Liver (tissue), 9 donors: ENCODE measurements around the gene TXNDC16. TPM values are rescaled to one million over a fixed set of nuclear protein-coding genes. Genes with fewer than 3 reads are reported as not detected.
"Not testable (repeated sequence)": the region's sequence is repeated elsewhere in the genome, so short reads cannot be mapped to it uniquely, and the experiment has no call there.

Source experiments
- DNase-seq: peaks from one replicate; pipeline ENCODE4 v3.0.0-alpha.2; 2017; ENCODE audit warnings: low spot score
- H3K27ac ChIP-seq, 2 donors: one replicate each; pipeline ENCODE4 v1.7.0; 2013; ENCODE audit warnings: inconsistent platforms in 2 of 2, low read length in 2 of 2, control low read depth in 1 of 2, low read depth in 1 of 2, mild to moderate bottlenecking in 1 of 2
- H3K27me3 ChIP-seq, 4 donors: one replicate each; pipeline versions ENCODE4 v1.6.1 to v1.7.0; 2013; ENCODE audit warnings: low read length in 3 of 4, inconsistent platforms in 1 of 4, mild to moderate bottlenecking in 1 of 4, moderate library complexity in 1 of 4; ENCODE audit not compliant: control insufficient read depth in 4 of 4, insufficient read depth in 4 of 4
- H3K36me3 ChIP-seq, 4 donors: one replicate each; pipeline versions ENCODE4 v1.6.1 to v1.7.0; 2013; ENCODE audit warnings: low read length in 3 of 4, mild to moderate bottlenecking in 3 of 4, low read depth in 1 of 4, moderate library complexity in 1 of 4; ENCODE audit not compliant: control insufficient read depth in 4 of 4, insufficient read depth in 3 of 4
- H3K4me1 ChIP-seq, 4 donors: one replicate each; pipeline versions ENCODE4 v1.6.1 to v1.7.0; 2013; ENCODE audit warnings: low read length in 3 of 4, mild to moderate bottlenecking in 3 of 4, moderate library complexity in 1 of 4; ENCODE audit not compliant: control insufficient read depth in 4 of 4, insufficient read depth in 4 of 4
- H3K4me3 ChIP-seq, 3 donors: one replicate each; pipeline versions ENCODE4 v1.6.1 to v1.7.0; 2013; ENCODE audit warnings: low read length in 3 of 3, control low read depth in 1 of 3, low read depth in 1 of 3, mild to moderate bottlenecking in 1 of 3
- H3K9ac ChIP-seq, 2 donors: one replicate each; pipeline ENCODE4 v1.7.0; 2013; ENCODE audit warnings: low read length in 2 of 2, mild to moderate bottlenecking in 2 of 2, moderate library complexity in 2 of 2, control low read depth in 1 of 2, low read depth in 1 of 2
- H3K9me3 ChIP-seq, 4 donors: one replicate each; pipeline versions ENCODE4 v1.6.1 to v1.7.0; 2013; ENCODE audit warnings: low read length in 3 of 4; ENCODE audit not compliant: control insufficient read depth in 4 of 4
- ATF3 ChIP-seq: IDR thresholded peaks from 2 replicates; pipeline ENCODE4 v1.6.1; 2016; ENCODE audit warnings: antibody characterized with exemption
- CTCF ChIP-seq: fragments of 150-350 bp; IDR thresholded peaks from 2 replicates; pipeline ENCODE4 v1.5.1; 2017; ENCODE audit warnings: improper control_type of control experiment, low read depth, low read length; ENCODE audit not compliant: missing input control
- EGR1 ChIP-seq, 2 donors: IDR thresholded peaks; 2 replicates each; pipeline ENCODE4 v1.6.1; 2016 to 2018; ENCODE audit warnings: antibody characterized with exemption in 2 of 2, low read depth in 2 of 2
- FOXA1 ChIP-seq: IDR thresholded peaks from 2 replicates; pipeline ENCODE4 v1.6.1; 2016; ENCODE audit warnings: antibody characterized with exemption
- GABPA ChIP-seq, 2 donors: IDR thresholded peaks in 1 of 2; conservative IDR thresholded peaks in 1 of 2; 2 replicates each; pipeline ENCODE4 v1.6.1; 2016; ENCODE audit warnings: antibody characterized with exemption in 2 of 2, mild to moderate bottlenecking in 1 of 2, moderate library complexity in 1 of 2
- HNF4G ChIP-seq: IDR thresholded peaks from 2 replicates; pipeline ENCODE4 v1.6.1; 2016; ENCODE audit warnings: antibody characterized with exemption
- RAD21 ChIP-seq, 2 donors: IDR thresholded peaks; 2 replicates each; pipeline ENCODE4 v1.6.1; 2016; ENCODE audit warnings: antibody characterized with exemption in 2 of 2, mild to moderate bottlenecking in 2 of 2
- REST ChIP-seq: IDR thresholded peaks from 2 replicates; pipeline ENCODE4 v1.6.1; 2016; ENCODE audit warnings: antibody characterized with exemption, mild to moderate bottlenecking
- SP1 ChIP-seq: IDR thresholded peaks from 2 replicates; pipeline ENCODE4 v1.6.1; 2018; ENCODE audit warnings: antibody characterized with exemption, mild to moderate bottlenecking
- TAF1 ChIP-seq: conservative IDR thresholded peaks from 2 replicates; pipeline ENCODE4 v1.6.1; 2016; ENCODE audit warnings: antibody characterized with exemption, mild to moderate bottlenecking
- ZBTB33 ChIP-seq: IDR thresholded peaks from 2 replicates; pipeline ENCODE4 v1.6.1; 2016; ENCODE audit warnings: antibody characterized with exemption
- WGBS: extraction: QIAGEN DNeasy Blood & Tissue Kit; methylation state at CpG from one replicate; pipeline ENCODE4 v1.1.7; 2013; 5-methylcytosine and 5-hydroxymethylcytosine counted together
- polyA plus RNA-seq, 2 donors: library from polyadenylated mRNA; stranded (reverse) in 1 of 2; unstranded in 1 of 2; fragments of 200-250 nt in 1 of 2; fragments of >200 nt in 1 of 2; fragmentation: Nextera tagmentation in 1 of 2; extraction: Ambion mirVana in 1 of 2; gene quantifications; one replicate each; pipeline versions ENCODE4 v1.2.1 to v1.2.3, GENCODE V29; 2013 to 2015
- total RNA-seq, 2 donors: library from RNA; depleted of rRNA; stranded (reverse); fragments of >200 nt; gene quantifications; one replicate each; pipeline ENCODE4 v1.2.3, GENCODE V29; 2014
- donor health status: healthy.
- donor health status: healthy.
- donor health status: healthy.
- donor health status: healthy.
- donor health status: healthy.

TXNDC16 gene
- total and polyA plus RNA-seq, 4 donors, result 2.0 to 16.2 (median 4.1) TPM

- no peak overlapping the region for H3K4me3 ChIP-seq
- no peak for DNase-seq
- WGBS, result 97% methylated on average over 6 of the region's 6 CpGs
- H3K36me3 ChIP-seq, result peaks cover 0 to 5% (median 1%) of the 10 kb centered on the region in 4 donors
- no peaks in the 10 kb centered on the region for H3K27me3 ChIP-seq
- H3K9me3 ChIP-seq, result no peaks in the 10 kb centered on the region
- no peak overlapping the region for H3K27ac ChIP-seq
- H3K9ac ChIP-seq, result no peak overlapping the region
- TF ChIP-seq TAF1 (no peak), GABPA (IDR thresholded peaks at IDR 0.05 in 1 of 2, conservative IDR thresholded peaks at IDR 0.05 in 1 of 2) (no peak), CTCF (no peak), HNF4G (no peak), ZBTB33 (no peak)
- no peaks in the 10 kb centered on the region for H3K4me1 ChIP-seq
Observed at GRCh38 chr14:52472728-52473127, 79.6 kb downstream of the TXNDC16 start.

GRCh38 chr14:52472251-52472650 lies 80.1 kb downstream of the TXNDC16 start:
- not testable (repeated sequence) for DNase-seq, H3K9ac ChIP-seq, H3K27me3 ChIP-seq, H3K4me1 ChIP-seq, H3K36me3 ChIP-seq, H3K4me3 ChIP-seq, H3K27ac ChIP-seq, H3K9me3 ChIP-seq
- 98% methylated on average over 13 of the region's 13 CpGs for WGBS

GRCh38 chr14:52467515-52468266 lies 84.6 kb downstream of the TXNDC16 start:
- H3K4me1 ChIP-seq, result no peaks in the 10 kb centered on the region
- H3K27me3 ChIP-seq, result no peaks in the 10 kb centered on the region
- 87% methylated on average over 7 of the region's 7 CpGs for WGBS
- no peak overlapping the region for H3K9ac ChIP-seq
- no peaks in the 10 kb centered on the region for H3K9me3 ChIP-seq
- TF ChIP-seq RAD21 (IDR thresholded peaks at IDR 0.05) (no peak), ATF3 (no peak), SP1 (no peak), FOXA1 (no peak), EGR1 (IDR thresholded peaks at IDR 0.05; ENCODE audit: low read depth in 2 of 2) (no peak), REST (no peak)
- H3K4me3 ChIP-seq, result no peak overlapping the region
- H3K36me3 ChIP-seq, result no peaks in the 10 kb centered on the region
- H3K27ac ChIP-seq, result no peak overlapping the region
- no peak for DNase-seq
